Heart left ventricle (tissue), 16 donors: ENCODE results near the gene PELO. TPM values are rescaled to one million over a fixed set of nuclear protein-coding genes. Genes with fewer than 3 reads are reported as not detected.

Experiments used
- ATAC-seq, 4 donors: fragments of 200-7000 bp; cut with Tn5 transposase; one replicate each; pipeline ENCODE4 v1.9.1; 2020 to 2022; ENCODE audit warnings: moderate library complexity in 4 of 4, mild to moderate bottlenecking in 3 of 4, moderate number of reproducible peaks in 1 of 4
- DNase-seq, 5 donors: peaks; one replicate each; pipeline ENCODE4 v3.0.0-alpha.2; 2020
- H3K27ac ChIP-seq, 12 donors: fragments of 200-600 bp; sonication (generic) in 4 of 12; one replicate each; pipeline versions ENCODE4 v1.5.0 to v1.8.0; 2016 to 2022; ENCODE audit warnings: mild to moderate bottlenecking in 2 of 12
- H3K27me3 ChIP-seq, 9 donors: fragments of 200-600 bp; sonication (generic) in 2 of 9; one replicate each; pipeline versions ENCODE4 v1.5.1 to v1.8.0; 2016 to 2022; ENCODE audit warnings: mild to moderate bottlenecking in 3 of 9
- H3K36me3 ChIP-seq, 9 donors: fragments of 200-600 bp; sonication (generic) in 2 of 9; one replicate each; pipeline versions ENCODE4 v1.5.0 to v1.8.0; 2018 to 2022; ENCODE audit warnings: mild to moderate bottlenecking in 2 of 9
- H3K4me1 ChIP-seq, 12 donors: fragments of 200-600 bp; sonication (generic) in 4 of 12; one replicate each; pipeline versions ENCODE4 v1.5.0 to v1.8.0; 2016 to 2022; ENCODE audit warnings: mild to moderate bottlenecking in 3 of 12
- H3K4me3 ChIP-seq, 12 donors: fragments of 200-600 bp; sonication (generic) in 4 of 12; one replicate each; pipeline versions ENCODE4 v1.5.0 to v1.8.0; 2017 to 2022; ENCODE audit warnings: mild to moderate bottlenecking in 9 of 12, moderate library complexity in 4 of 12
- H3K9me3 ChIP-seq, 12 donors: fragments of 200-600 bp; sonication (generic) in 4 of 12; one replicate each; pipeline versions ENCODE4 v1.5.0 to v1.8.0; 2016 to 2022; ENCODE audit warnings: mild to moderate bottlenecking in 1 of 12
- CTCF ChIP-seq, 12 donors: fragments of 200-600 bp; sonication (generic) in 4 of 12; IDR thresholded peaks; one replicate each; pipeline versions ENCODE4 v1.5.0 to v1.8.0; 2018 to 2022; ENCODE audit warnings: antibody characterized with exemption in 12 of 12, mild to moderate bottlenecking in 5 of 12
- POLR2A ChIP-seq, 2 donors: fragments of 450-650 bp; IDR thresholded peaks; one replicate each; pipeline ENCODE4 v1.6.1; 2017; ENCODE audit warnings: antibody characterized with exemption in 2 of 2, mild to moderate bottlenecking in 2 of 2, moderate library complexity in 2 of 2
- WGBS, 4 donors: extraction: QIAGEN DNeasy Blood & Tissue Kit in 2 of 4; methylation state at CpG; one replicate each; pipeline versions ENCODE4 v1.1.5 to v1.1.7; 2013 to 2018; 5-methylcytosine and 5-hydroxymethylcytosine counted together
- intact Hi-C, 10 donors: fragments of 100-400 bp; cut with DNase I; formaldehyde crosslinking; loops; one replicate each; pipeline versions ENCODE4 v1.11.1 to v1.14.2; 2022
- polyA plus RNA-seq, 2 donors: library from polyadenylated mRNA; stranded (reverse); fragments of 200-250 nt; gene quantifications; one replicate each; pipeline ENCODE4 v1.2.3, GENCODE V29; 2013
- total RNA-seq, 9 donors: library from RNA; depleted of rRNA in 2 of 9; stranded (reverse); fragments of >200 nt in 2 of 9; fragmentation: NEBNext Ultra II Directional in 3 of 9; extraction: Animal tissue kit (Norgen Biotek cat#: 25700) in 3 of 9; gene quantifications; one replicate each; pipeline versions ENCODE4 v1.1.0 to v1.2.4, GENCODE V29; 2016 to 2023
- donor health status: ischemic (EF 13 %, LVEDD 7.1; RV severe dilation, severe dysfunction).
- donor health status: healthy with polysubstance abuse.
- donor health status: DM: no; HTN: yes; CAD: no.
- donor health status: DM: no; HTN: no; CAD: no.
- donor health status: ischemic (EF 25% LVEDD 6.9; RV normal size, moderate dysfunction).
- donor health status: ischemic (EF 25% LVEDD 5.7; RV mildly dilated, moderate dysfunction).
- donor health status: healthy.
- donor health status: DM: yes; HTN: yes; CAD: no.
- donor health status: ischemic (EF 35%, LVEDD 5.7; RV mildly dilated, moderate dysfunction).
- donor health status: nonischemic (EF 11% LVEDD 7.7; RV severe dilation, severe dysfunction).
- donor health status: DM: yes; HTN: yes; CAD: no.
- donor health status: PGD.
- donor health status: ischemic (EF 29% LVEDD 5.4; RV normal size, mild dysfunction).
- donor health status: nonischemic (EF 23%, LVEDD 6.1; RV moderate dilation, normal function).

The PELO gene
- total and polyA plus RNA-seq, 11 donors: 4.3 to 28.4 (median 16.8) TPM

- H3K36me3 ChIP-seq: no peaks in the 10 kb centered on the region
- no peaks in the 10 kb centered on the region for H3K9me3 ChIP-seq
- H3K4me3 ChIP-seq: no peak overlapping the region
- H3K4me1 ChIP-seq: peaks cover 0 to 20% (median 11%) of the 10 kb centered on the region in 12 donors
- H3K27me3 ChIP-seq: no peaks in the 10 kb centered on the region
- intact Hi-C loops: no loop called here
- no peak for ATAC-seq
- no peak for DNase-seq
- TF ChIP-seq POLR2A (IDR thresholded peaks at IDR 0.05) (no peak), CTCF (IDR thresholded peaks at IDR 0.05) (no peak)
- no peak overlapping the region for H3K27ac ChIP-seq
- 35 to 66% (median 47%) methylated on average over 1 of the region's 1 CpG for WGBS, 4 donors
Measured at GRCh38 chr5:52748590-52748989, 39.1 kb upstream of the PELO start.

- DNase-seq (no peak), ATAC-seq (no peak)
- H3K9me3 ChIP-seq: no peaks in the 10 kb centered on the region
- no peaks in the 10 kb centered on the region for H3K27me3 ChIP-seq
- H3K36me3 ChIP-seq: no peaks in the 10 kb centered on the region
- H3K27ac ChIP-seq: no peak overlapping the region
- no peak overlapping the region for H3K4me3 ChIP-seq
- H3K4me1 ChIP-seq: peaks cover 0 to 10% (median 1%) of the 10 kb centered on the region in 12 donors
- intact Hi-C loops: no loop called here
- no peak for TF ChIP-seq CTCF (IDR thresholded peaks at IDR 0.05)
- no peak for TF ChIP-seq POLR2A (IDR thresholded peaks at IDR 0.05)
Measured at GRCh38 chr5:52749666-52750065, 38.0 kb upstream of the PELO start.

- H3K4me1 ChIP-seq: no peaks in the 10 kb centered on the region
- TF ChIP-seq CTCF (IDR thresholded peaks at IDR 0.05): no peak
- no peak for TF ChIP-seq POLR2A (IDR thresholded peaks at IDR 0.05)
- intact Hi-C loops: no loop called here
- no peaks in the 10 kb centered on the region for H3K27me3 ChIP-seq
- H3K27ac ChIP-seq: no peak overlapping the region
- DNase-seq (no peak), ATAC-seq (no peak)
- no peak overlapping the region for H3K4me3 ChIP-seq
- 93 to 100% (median 97%) methylated on average over 1 of the region's 1 CpG for WGBS, 4 donors
- no peaks in the 10 kb centered on the region for H3K9me3 ChIP-seq
- no peaks in the 10 kb centered on the region for H3K36me3 ChIP-seq
Measured at GRCh38 chr5:52751137-52751536, 36.6 kb upstream of the PELO start.

GRCh38 chr5:52754051-52754450, 33.7 kb upstream of the PELO start:
- Histone ChIP-seq H3K27ac (no peak overlapping the region), H3K36me3 (no peaks in the 10 kb centered on the region), H3K27me3 (no peaks in the 10 kb centered on the region), H3K4me1 (peaks cover 0 to 19% (median 6%) of the 10 kb centered on the region in 12 donors), H3K9me3 (no peaks in the 10 kb centered on the region), H3K4me3 (no peak overlapping the region)
- TF ChIP-seq POLR2A (IDR thresholded peaks at IDR 0.05) (no peak), CTCF (IDR thresholded peaks at IDR 0.05) (no peak)
- intact Hi-C loops: no loop called here
- DNase-seq (no peak), ATAC-seq (no peak)
- WGBS, 4 donors: 76 to 84% (median 82%) methylated on average over 2 of the region's 2 CpGs
